K562 (cell line): ENCODE results near the gene PPP1R12B. TPM values are rescaled to one million over a fixed set of nuclear protein-coding genes. Genes with fewer than 3 reads are reported as not detected.
A peak's percentile ranks its signal among the peaks of the same experiment; 100 is the strongest.
"Not testable (repeated sequence)": the region's sequence is repeated elsewhere in the genome, so short reads cannot be mapped to it uniquely, and the experiment has no call there.

Experiments
- ATAC-seq: fragments of 200-7000 bp; cut with Tn5 transposase; 3 replicates; pipeline ENCODE4 v1.9.1; 2020; ENCODE audit warnings: moderate library complexity
- BruUV-seq: library from RNA; stranded (reverse); fragments of 400-500 nt; replicated peaks from 2 replicates; lab custom pipeline; 2021; lab: Mats Ljungman, UMichigan
- CTCF ChIA-PET: fragments of 300-600 bp; formaldehyde crosslinking; extraction: SDS; loops from one replicate; lab custom pipeline; 2021; ENCODE audit warnings: low intra/inter-chr PET ratio; lab: Yijun Ruan, JAX
- POLR2A ChIA-PET: fragments of 300-600, 350-650 bp; sonication (Branson Sonifier 250); formaldehyde crosslinking; extraction: SDS; loops from one replicate; lab custom pipeline; 2021; ENCODE audit warnings: antibody characterized with exemption, inconsistent platforms; lab: Yijun Ruan, JAX
- DNase-seq, 4 experiments: peaks; one replicate each; pipeline versions ENCODE4 v3.0.0 to v3.0.0-alpha.2; 2011 to 2018; ENCODE audit warnings: low spot score in 3 of 4, mixed read lengths in 3 of 4; ENCODE audit errors: extremely low read depth in 1 of 4
- FAIRE-seq: peaks from 2 replicates; lab custom pipeline; 2011; peaks lifted over from hg19 to GRCh38; lab: Jason Lieb, UNC
- H2AFZ ChIP-seq: 2 replicates; pipeline ENCODE4 v1.6.0; 2011; ENCODE audit warnings: low read depth, low read length, control low read depth, inconsistent platforms
- H3K27ac ChIP-seq: fragments of 200-600 bp; 3 replicates; pipeline ENCODE4 v1.8.0; 2011; ENCODE audit warnings: low read depth, mild to moderate bottlenecking, control low read depth, inconsistent platforms, low read length, moderate library complexity, mixed read lengths; ENCODE audit errors: extremely low read depth
- H3K27me3 ChIP-seq, 2 experiments: fragments of 300-600 bp in 1 of 2; 2 replicates in 1 of 2; 3 replicates in 1 of 2; pipeline versions ENCODE4 v1.6.0 to v1.8.0; 2011; ENCODE audit warnings: inconsistent platforms in 2 of 2, low read length in 2 of 2, mild to moderate bottlenecking in 1 of 2, mixed read lengths in 1 of 2, moderate library complexity in 1 of 2; ENCODE audit not compliant: control insufficient read depth in 2 of 2, insufficient read depth in 2 of 2
- H3K36me3 ChIP-seq: fragments of 300-600 bp; 3 replicates; pipeline ENCODE4 v1.8.0; 2011; ENCODE audit warnings: mild to moderate bottlenecking, low read length, inconsistent platforms; ENCODE audit not compliant: control insufficient read depth, insufficient read depth
- H3K4me1 ChIP-seq, 2 experiments: fragments of 200-600 bp in 1 of 2; replicated peaks in 1 of 2; 2 replicates in 1 of 2; 3 replicates in 1 of 2; pipeline versions ENCODE4 v1.5.1 to v1.8.0; 2011; ENCODE audit warnings: inconsistent platforms in 2 of 2, low read length in 2 of 2, mild to moderate bottlenecking in 1 of 2, mixed read lengths in 1 of 2, moderate library complexity in 1 of 2; ENCODE audit not compliant: control insufficient read depth in 2 of 2, insufficient read depth in 2 of 2
- H3K4me2 ChIP-seq: 2 replicates; pipeline ENCODE4 v1.6.1; 2011; ENCODE audit warnings: low read length, control low read depth, inconsistent platforms, mixed read lengths; ENCODE audit not compliant: insufficient read depth
- H3K4me3 ChIP-seq: fragments of 200-600 bp; sonication (generic), shearing (Covaris generic); 2 replicates; pipeline ENCODE4 v1.5.1; 2016; ENCODE audit warnings: control low read depth, inconsistent platforms
- H3K79me2 ChIP-seq: fragments of 200-600 bp; 3 replicates; pipeline ENCODE4 v1.8.0; 2011; ENCODE audit warnings: low read length, inconsistent platforms; ENCODE audit not compliant: control insufficient read depth, insufficient read depth
- H3K9ac ChIP-seq, 2 experiments: 2 replicates each; pipeline versions ENCODE4 v1.6.0 to v1.6.1; 2011; ENCODE audit warnings: low read depth in 2 of 2, low read length in 2 of 2, control low read depth in 1 of 2, inconsistent platforms in 1 of 2, mild to moderate bottlenecking in 1 of 2, mixed read lengths in 1 of 2; ENCODE audit not compliant: insufficient read depth in 1 of 2
- H3K9me1 ChIP-seq: one replicate; pipeline ENCODE4 v1.6.0; 2011; ENCODE audit warnings: inconsistent platforms, mild to moderate bottlenecking, low read length, moderate library complexity; ENCODE audit not compliant: control insufficient read depth, insufficient read depth
- H3K9me3 ChIP-seq: replicated peaks from 2 replicates; pipeline ENCODE4 v1.5.1; 2011; ENCODE audit warnings: low read depth, low read length, inconsistent platforms; ENCODE audit not compliant: control insufficient read depth, insufficient read depth
- H4K20me1 ChIP-seq: replicated peaks from 2 replicates; pipeline ENCODE4 v1.6.1; 2011; ENCODE audit warnings: low read length, inconsistent platforms, mixed read lengths; ENCODE audit not compliant: control insufficient read depth, insufficient read depth
- CEBPG ChIP-seq, 3 experiments: fragments of 200-800 bp in 1 of 3; sonication (Bioruptor generic) in 1 of 3; sonication (generic) in 1 of 3; formaldehyde crosslinking in 1 of 3; IDR thresholded peaks in 2 of 3; conservative IDR thresholded peaks in 1 of 3; 2 replicates each; pipeline versions ENCODE4 v1.6.1 to v1.8.0; 2016 to 2022; ENCODE audit warnings: missing compliant biosample characterization in 2 of 3, missing genetic modification characterization in 2 of 3, mild to moderate bottlenecking in 1 of 3, missing genetic modification reagents in 1 of 3
- GTF2F1 ChIP-seq: IDR thresholded peaks from 2 replicates; pipeline ENCODE4 v1.6.1; 2011; ENCODE audit warnings: low read depth, low read length, improper control_type of control experiment
- NEUROD1 ChIP-seq: fragments of 150-350 bp; IDR thresholded peaks from 2 replicates; pipeline ENCODE4 v1.6.1; 2014; ENCODE audit warnings: borderline replicate concordance, low read length, low read depth; ENCODE audit not compliant: partially characterized antibody
- RB1 ChIP-seq: fragments of 450-650 bp; IDR thresholded peaks from 2 replicates; pipeline ENCODE4 v1.6.1; 2017; ENCODE audit warnings: low read depth, mild to moderate bottlenecking
- SMARCA5 ChIP-seq: fragments of 450-650 bp; IDR thresholded peaks from 2 replicates; pipeline ENCODE4 v1.6.1; 2016
- ZNF253 ChIP-seq: fragments of 250-450 bp; sonication (Bioruptor Pico); conservative IDR thresholded peaks from 2 replicates; pipeline ENCODE4 v1.6.1; 2021; ENCODE audit warnings: mild to moderate bottlenecking
- ZNF717 ChIP-seq: fragments of 250-450 bp; sonication (Bioruptor Pico); IDR thresholded peaks from 2 replicates; pipeline ENCODE4 v1.5.0; 2021
- WGBS: fragments of 100-300 bp; shearing (Covaris generic); methylation state at CpG from one replicate; pipeline ENCODE4 v1.1.6; 2016; ENCODE audit warnings: low coverage, mixed read lengths; ENCODE audit not compliant: insufficient coverage; ENCODE audit errors: missing lambda C conversion rate; 5-methylcytosine and 5-hydroxymethylcytosine counted together
- in situ Hi-C: fragments of 300-500 bp; cut with MboI; formaldehyde crosslinking; loops from 4 replicates; pipeline ENCODE4 v1.15.0; 2018; ENCODE audit warnings: inconsistent platforms, mixed read lengths
- intact Hi-C: fragments of 100-400 bp; cut with micrococcal nuclease; formaldehyde crosslinking; loops from 2 replicates; pipeline ENCODE4 v1.14.2; 2022
- polyA plus RNA-seq, 8 experiments: library from polyadenylated mRNA; depleted of rRNA in 4 of 8; stranded (reverse) in 5 of 8; unstranded in 3 of 8; fragments of >200 nt; fragmentation: Nextera tagmentation in 2 of 8; fragmentation: Illumina TruSeq in 1 of 8; extraction: Ambion mirVana in 2 of 8; extraction: Trizol in 1 of 8; gene quantifications; 2 replicates each; pipeline versions ENCODE4 v1.2.1 to v1.2.3, GENCODE V29; 2011 to 2014; ENCODE audit warnings: inconsistent platforms in 1 of 8, missing spikeins in 1 of 8
- total RNA-seq, 7 experiments: library from RNA; depleted of rRNA in 6 of 7; stranded (reverse); fragments of >200 nt in 6 of 7; fragmentation: Illumina TruSeq in 2 of 7; extraction: Trizol in 2 of 7; gene quantifications; 2 replicates each; pipeline versions ENCODE4 v1.2.1 to v1.2.3, GENCODE V29; 2011 to 2021; ENCODE audit warnings: low replicate concordance in 1 of 7
- TF ChIP-seq, protein P1 (sequence below): fragments of 250-450 bp; sonication (Bioruptor Pico); IDR thresholded peaks from 2 replicates; pipeline ENCODE4 v1.8.0; 2021; ENCODE audit warnings: moderate library complexity, mild to moderate bottlenecking, inconsistent platforms
- TF ChIP-seq, protein P2 (sequence below): fragments of 450-650 bp; IDR thresholded peaks from 2 replicates; pipeline ENCODE4 v1.6.1; 2017; ENCODE audit warnings: antibody characterized with exemption

PPP1R12B gene
- total and polyA plus RNA-seq, 9 of the 15 experiments (the other 6 are each of a cell fraction or from before 2014, with no cell fraction given): 0.73 to 16.9 (median 13.6) TPM

- CTCF ChIA-PET: not testable (repeated sequence)
Measured at GRCh38 chr1:202469123-202469522, 120.6 kb downstream of the PPP1R12B start.

DNA sequence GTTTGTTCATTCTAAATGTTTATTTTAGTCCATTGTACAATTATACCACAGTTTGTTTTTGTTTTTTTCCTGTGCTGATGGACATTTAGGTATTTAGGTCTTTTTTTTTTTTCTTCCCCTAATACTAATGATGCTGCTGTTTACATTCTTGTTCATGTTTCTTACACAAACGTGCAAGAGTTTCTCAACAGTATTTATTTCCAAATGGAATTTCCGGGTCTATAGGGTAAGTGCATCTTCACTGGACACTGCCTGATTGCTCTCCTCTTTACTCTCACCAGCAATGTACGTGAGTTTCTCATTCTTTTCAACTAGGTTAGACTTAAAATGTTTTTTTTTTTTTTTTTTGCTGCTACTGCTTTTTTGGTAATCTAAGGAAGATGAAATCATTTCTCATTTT, 122.7 kb downstream of the PPP1R12B start:
- POLR2A ChIA-PET: no interaction called here
- Histone ChIP-seq H3K9ac (no peak overlapping the region), H3K4me2 (no peak overlapping the region), H3K27ac (no peak overlapping the region), H3K4me3 (no peak overlapping the region), H3K36me3 (no peaks in the 10 kb centered on the region), H3K79me2 (no peaks in the 10 kb centered on the region), H3K9me1 (no peaks in the 10 kb centered on the region)
- intact Hi-C loops (no loop called here), in situ Hi-C loops (no loop called here)
- no peak for TF ChIP-seq ZNF717
- no peak for TF ChIP-seq GTF2F1
- TF ChIP-seq ZNF253 (CRISPR knock-in tag): no peak
- TF ChIP-seq NEUROD1: no peak
- TF ChIP-seq, protein P1, sequence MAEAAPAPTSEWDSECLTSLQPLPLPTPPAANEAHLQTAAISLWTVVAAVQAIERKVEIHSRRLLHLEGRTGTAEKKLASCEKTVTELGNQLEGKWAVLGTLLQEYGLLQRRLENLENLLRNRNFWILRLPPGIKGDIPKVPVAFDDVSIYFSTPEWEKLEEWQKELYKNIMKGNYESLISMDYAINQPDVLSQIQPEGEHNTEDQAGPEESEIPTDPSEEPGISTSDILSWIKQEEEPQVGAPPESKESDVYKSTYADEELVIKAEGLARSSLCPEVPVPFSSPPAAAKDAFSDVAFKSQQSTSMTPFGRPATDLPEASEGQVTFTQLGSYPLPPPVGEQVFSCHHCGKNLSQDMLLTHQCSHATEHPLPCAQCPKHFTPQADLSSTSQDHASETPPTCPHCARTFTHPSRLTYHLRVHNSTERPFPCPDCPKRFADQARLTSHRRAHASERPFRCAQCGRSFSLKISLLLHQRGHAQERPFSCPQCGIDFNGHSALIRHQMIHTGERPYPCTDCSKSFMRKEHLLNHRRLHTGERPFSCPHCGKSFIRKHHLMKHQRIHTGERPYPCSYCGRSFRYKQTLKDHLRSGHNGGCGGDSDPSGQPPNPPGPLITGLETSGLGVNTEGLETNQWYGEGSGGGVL (CRISPR knock-in tag): no peak
- TF ChIP-seq, protein P2, sequence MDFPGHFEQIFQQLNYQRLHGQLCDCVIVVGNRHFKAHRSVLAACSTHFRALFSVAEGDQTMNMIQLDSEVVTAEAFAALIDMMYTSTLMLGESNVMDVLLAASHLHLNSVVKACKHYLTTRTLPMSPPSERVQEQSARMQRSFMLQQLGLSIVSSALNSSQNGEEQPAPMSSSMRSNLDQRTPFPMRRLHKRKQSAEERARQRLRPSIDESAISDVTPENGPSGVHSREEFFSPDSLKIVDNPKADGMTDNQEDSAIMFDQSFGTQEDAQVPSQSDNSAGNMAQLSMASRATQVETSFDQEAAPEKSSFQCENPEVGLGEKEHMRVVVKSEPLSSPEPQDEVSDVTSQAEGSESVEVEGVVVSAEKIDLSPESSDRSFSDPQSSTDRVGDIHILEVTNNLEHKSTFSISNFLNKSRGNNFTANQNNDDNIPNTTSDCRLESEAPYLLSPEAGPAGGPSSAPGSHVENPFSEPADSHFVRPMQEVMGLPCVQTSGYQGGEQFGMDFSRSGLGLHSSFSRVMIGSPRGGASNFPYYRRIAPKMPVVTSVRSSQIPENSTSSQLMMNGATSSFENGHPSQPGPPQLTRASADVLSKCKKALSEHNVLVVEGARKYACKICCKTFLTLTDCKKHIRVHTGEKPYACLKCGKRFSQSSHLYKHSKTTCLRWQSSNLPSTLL: no peak
- no peak for TF ChIP-seq RB1
- TF ChIP-seq SMARCA5: no peak
- TF ChIP-seq, all 486 proteins: peak for 0
- Histone ChIP-seq H3K4me1 (no peaks in the 10 kb centered on the region), H3K27me3 (no peaks in the 10 kb centered on the region), H2AFZ (no peak overlapping the region), H3K9me3 (no peaks in the 10 kb centered on the region), H4K20me1 (no peaks in the 10 kb centered on the region)
- no TSS peak for BruUV-seq
- ATAC-seq: no peak
- no peak for DNase-seq
- no peak for FAIRE-seq
- CTCF ChIA-PET: no interaction called here
- 64% methylated on average over 3 of the region's 3 CpGs for WGBS

More at GRCh38 chr1:202469123-202469522, 120.6 kb downstream of the PPP1R12B start:
- H3K4me2 ChIP-seq; POLR2A ChIA-PET; BruUV-seq; DNase-seq; FAIRE-seq; H3K27me3 ChIP-seq; H3K4me1 ChIP-seq; H4K20me1 ChIP-seq; H3K4me3 ChIP-seq; in situ Hi-C loops; H3K79me2 ChIP-seq; H2AFZ ChIP-seq; H3K9me1 ChIP-seq; H3K9me3 ChIP-seq; H3K36me3 ChIP-seq; ATAC-seq; H3K9ac ChIP-seq; TF ChIP-seq CEBPG (CRISPR knock-in tag; IDR thresholded peaks at IDR 0.05): not testable (repeated sequence)
- peak overlapping the region; percentile 62; the same call in 1 of the 3 replicates for H3K27ac ChIP-seq
- intact Hi-C loops: loop anchor here (10.0 kb wide), 1 partner anchor 246 kb away; the partner anchor contains the start of gene SYT2
- 0 out of 4 replicates have a peak, but pooled peaks of 1 of the 2 experiments have one; percentile 11 for TF ChIP-seq CEBPG (tag; conservative IDR thresholded peaks at IDR 0.05 in 1 of 2, IDR thresholded peaks at IDR 0.05 in 1 of 2)
- WGBS: 36% methylated on average over 1 of the region's 1 CpG
